OCI-LY1 (cell line): ENCODE measurements around the gene TRAPPC12.
A peak's percentile ranks its signal among the peaks of the same experiment; 100 is the strongest.

ENCODE experiments used
- H2AFZ ChIP-seq: fragments of 200-600 bp; sonication (generic), shearing (Covaris generic); 2 replicates; pipeline ENCODE4 v1.6.0; 2014; ENCODE audit warnings: antibody characterized with exemption, mild to moderate bottlenecking, low read length
- H3F3A ChIP-seq: fragments of 200-600 bp; sonication (generic), shearing (Covaris generic); 2 replicates; pipeline ENCODE4 v1.6.0; 2014; ENCODE audit warnings: mild to moderate bottlenecking, antibody characterized with exemption, low read length, moderate library complexity; ENCODE audit not compliant: insufficient read depth
- H3K27ac ChIP-seq: fragments of 200-600 bp; sonication (generic); 2 replicates; pipeline ENCODE4 v1.5.1; 2014; ENCODE audit warnings: low read length, mixed run types, mild to moderate bottlenecking, low read depth; ENCODE audit not compliant: poor library complexity, severe bottlenecking
- H3K27me3 ChIP-seq: fragments of 200-600 bp; sonication (generic); 2 replicates; pipeline ENCODE4 v1.6.0; 2014; ENCODE audit warnings: antibody characterized with exemption, mild to moderate bottlenecking, low read length, moderate library complexity; ENCODE audit not compliant: insufficient read depth
- H3K36me3 ChIP-seq: fragments of 200-600 bp; sonication (generic); 2 replicates; pipeline ENCODE4 v1.6.1; 2014; ENCODE audit warnings: mild to moderate bottlenecking, antibody characterized with exemption, low read length, moderate library complexity, mixed read lengths; ENCODE audit not compliant: insufficient read depth
- H3K4me1 ChIP-seq: fragments of 200-600 bp; sonication (generic); 2 replicates; pipeline ENCODE4 v1.5.1; 2014; ENCODE audit warnings: mild to moderate bottlenecking, low read length, moderate library complexity; ENCODE audit not compliant: insufficient read depth, severe bottlenecking
- H3K4me2 ChIP-seq: fragments of 200-600 bp; sonication (generic), shearing (Covaris generic); 2 replicates; pipeline ENCODE4 v1.6.1; 2014; ENCODE audit warnings: low read length
- H3K4me3 ChIP-seq: fragments of 200-600 bp; sonication (generic); 2 replicates; pipeline ENCODE4 v1.5.1; 2014; ENCODE audit warnings: low read length, low read depth, mild to moderate bottlenecking, mixed read lengths; ENCODE audit not compliant: poor library complexity, severe bottlenecking
- H3K79me2 ChIP-seq: fragments of 200-600 bp; shearing (Covaris generic); 2 replicates; pipeline ENCODE4 v1.6.1; 2016; ENCODE audit warnings: mixed run types, low read length, mixed read lengths; ENCODE audit not compliant: insufficient read depth
- H3K9ac ChIP-seq: fragments of 200-600 bp; sonication (generic), shearing (Covaris generic); 2 replicates; pipeline ENCODE4 v1.6.1; 2014; ENCODE audit warnings: mild to moderate bottlenecking, low read length, mixed read lengths
- H3K9me2 ChIP-seq: fragments of 200-600 bp; sonication (generic), shearing (Covaris generic); 2 replicates; pipeline ENCODE4 v1.6.1; 2014; ENCODE audit warnings: low read depth, mild to moderate bottlenecking, low read length, mixed read lengths
- H3K9me3 ChIP-seq: fragments of 200-600 bp; shearing (Covaris generic); 2 replicates; pipeline ENCODE4 v1.6.1; 2014; ENCODE audit warnings: low read length, mixed read lengths
- H4K20me1 ChIP-seq: fragments of 200-600 bp; sonication (generic), shearing (Covaris generic); 2 replicates; pipeline ENCODE4 v1.6.0; 2016; ENCODE audit warnings: mild to moderate bottlenecking, low read length; ENCODE audit not compliant: insufficient read depth
- EZH2 ChIP-seq: fragments of 200-600 bp; sonication (generic), shearing (Covaris generic); IDR thresholded peaks from 2 replicates; pipeline ENCODE4 v1.8.0; 2017; ENCODE audit warnings: borderline replicate concordance, mixed run types, mild to moderate bottlenecking, antibody characterized with exemption, low read length, moderate library complexity, mixed read lengths
- TF ChIP-seq, protein P1 (sequence below): fragments of 200-600 bp; sonication (generic), shearing (Covaris generic); IDR thresholded peaks from 2 replicates; pipeline ENCODE4 v1.5.1; 2017; ENCODE audit warnings: mild to moderate bottlenecking, antibody characterized with exemption, low read length, moderate library complexity, mixed read lengths

TRAPPC12 gene

DNA sequence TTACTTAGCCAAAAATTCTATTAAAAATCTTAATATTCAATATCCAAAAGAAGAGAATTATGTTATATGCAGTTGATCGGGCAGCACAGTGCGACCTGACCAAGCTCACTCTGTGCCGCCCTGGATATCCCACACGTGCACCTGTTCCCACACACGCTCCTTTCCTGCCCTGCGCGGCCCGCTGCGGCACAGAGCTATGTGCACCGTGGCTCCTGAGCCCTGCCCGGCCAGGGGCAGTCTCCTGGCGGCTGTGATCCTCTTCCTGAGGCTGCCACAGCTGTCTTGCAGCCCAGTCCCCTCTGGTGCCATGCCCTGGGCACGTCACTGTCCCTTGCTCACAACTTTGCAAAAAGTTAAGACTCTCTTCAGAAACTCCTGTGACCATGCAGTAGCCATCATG, 29.3 kb downstream of the TRAPPC12 start:
- H3K79me2 ChIP-seq, result peaks cover 3% of the 10 kb centered on the region; the same call in 1 of the 2 replicates
- no peaks in the 10 kb centered on the region for H3F3A ChIP-seq
- no peak overlapping the region for H3K27ac ChIP-seq
- H3K27me3 ChIP-seq, result no peaks in the 10 kb centered on the region
- no peaks in the 10 kb centered on the region for H3K9me2 ChIP-seq
- peaks cover 6% of the 10 kb centered on the region for H3K4me1 ChIP-seq
- no peak overlapping the region for H2AFZ ChIP-seq
- TF ChIP-seq, protein P1, sequence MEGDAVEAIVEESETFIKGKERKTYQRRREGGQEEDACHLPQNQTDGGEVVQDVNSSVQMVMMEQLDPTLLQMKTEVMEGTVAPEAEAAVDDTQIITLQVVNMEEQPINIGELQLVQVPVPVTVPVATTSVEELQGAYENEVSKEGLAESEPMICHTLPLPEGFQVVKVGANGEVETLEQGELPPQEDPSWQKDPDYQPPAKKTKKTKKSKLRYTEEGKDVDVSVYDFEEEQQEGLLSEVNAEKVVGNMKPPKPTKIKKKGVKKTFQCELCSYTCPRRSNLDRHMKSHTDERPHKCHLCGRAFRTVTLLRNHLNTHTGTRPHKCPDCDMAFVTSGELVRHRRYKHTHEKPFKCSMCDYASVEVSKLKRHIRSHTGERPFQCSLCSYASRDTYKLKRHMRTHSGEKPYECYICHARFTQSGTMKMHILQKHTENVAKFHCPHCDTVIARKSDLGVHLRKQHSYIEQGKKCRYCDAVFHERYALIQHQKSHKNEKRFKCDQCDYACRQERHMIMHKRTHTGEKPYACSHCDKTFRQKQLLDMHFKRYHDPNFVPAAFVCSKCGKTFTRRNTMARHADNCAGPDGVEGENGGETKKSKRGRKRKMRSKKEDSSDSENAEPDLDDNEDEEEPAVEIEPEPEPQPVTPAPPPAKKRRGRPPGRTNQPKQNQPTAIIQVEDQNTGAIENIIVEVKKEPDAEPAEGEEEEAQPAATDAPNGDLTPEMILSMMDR, result no peak
- no peak for TF ChIP-seq EZH2
- H3K4me2 ChIP-seq, result no peak overlapping the region
- H3K9me3 ChIP-seq, result no peaks in the 10 kb centered on the region
- no peaks in the 10 kb centered on the region for H4K20me1 ChIP-seq
- H3K4me3 ChIP-seq, result no peak overlapping the region
- H3K9ac ChIP-seq, result no peak overlapping the region
- H3K36me3 ChIP-seq, result peaks cover 54% of the 10 kb centered on the region

DNA sequence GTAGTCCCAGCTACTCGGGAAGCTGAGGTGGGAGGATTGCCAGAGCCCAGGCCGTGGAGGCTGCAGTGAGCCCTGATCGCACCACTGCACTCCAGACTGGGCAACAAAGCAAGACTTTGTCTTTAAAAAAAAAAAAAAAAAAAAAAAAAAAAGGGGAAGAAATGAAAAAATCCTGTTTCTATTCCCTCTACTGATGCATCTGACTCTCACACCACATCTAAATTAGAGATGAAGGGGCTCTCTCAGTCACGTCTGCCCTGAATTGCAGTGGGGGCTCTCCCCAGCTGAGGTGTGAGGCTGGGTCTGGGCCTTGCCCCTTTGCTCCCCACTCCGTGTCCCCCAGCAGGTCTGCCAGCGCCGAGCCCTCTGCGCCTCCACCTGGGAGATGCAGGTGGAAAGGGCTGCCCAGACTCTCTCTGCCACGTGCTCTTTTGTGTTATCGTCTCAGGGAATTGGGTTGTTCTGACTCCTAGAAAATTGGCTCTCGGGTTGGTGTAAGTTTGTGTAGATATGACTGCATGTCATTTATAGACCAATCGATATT, 30.2 kb downstream of the TRAPPC12 start:
- no peaks in the 10 kb centered on the region for H3K9me3 ChIP-seq
- peaks cover 3% of the 10 kb centered on the region; the same call in 1 of the 2 replicates for H3K79me2 ChIP-seq
- no peak for TF ChIP-seq EZH2
- TF ChIP-seq, protein P1, result no peak
- no peak overlapping the region for H3K4me3 ChIP-seq
- H3K27me3 ChIP-seq, result no peaks in the 10 kb centered on the region
- peaks cover 51% of the 10 kb centered on the region for H3K36me3 ChIP-seq
- H3K9me2 ChIP-seq, result no peaks in the 10 kb centered on the region
- no peaks in the 10 kb centered on the region for H3K4me1 ChIP-seq
- no peak overlapping the region for H3K27ac ChIP-seq
- no peak overlapping the region for H2AFZ ChIP-seq
- no peak overlapping the region for H3K9ac ChIP-seq
- no peaks in the 10 kb centered on the region for H3F3A ChIP-seq
- no peak overlapping the region for H3K4me2 ChIP-seq
- H4K20me1 ChIP-seq, result no peaks in the 10 kb centered on the region

DNA sequence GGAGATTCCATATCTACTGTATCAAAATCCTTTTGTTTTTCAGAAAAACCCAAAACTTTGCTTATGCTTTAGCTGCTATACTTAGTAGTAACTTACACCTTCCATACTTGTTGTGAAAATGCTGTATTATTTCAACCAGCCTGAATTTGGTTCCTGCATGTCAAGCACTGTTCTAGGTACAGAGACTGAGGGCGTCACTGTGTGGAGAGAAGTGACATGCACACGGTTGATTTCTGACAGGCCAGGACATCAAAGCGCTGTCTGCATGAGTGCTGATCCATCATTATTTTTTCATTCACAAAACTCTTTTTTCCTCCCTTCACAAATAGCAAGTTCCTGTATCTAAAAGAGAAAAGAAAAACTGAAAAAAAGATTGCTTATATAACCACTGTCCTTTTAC, 31.6 kb downstream of the TRAPPC12 start:
- TF ChIP-seq, protein P1, result peak; percentile 21; the same call in 1 of the 2 replicates
- TF ChIP-seq EZH2, result no peak
- Histone ChIP-seq H3K4me1 (no peaks in the 10 kb centered on the region), H3K9me2 (no peaks in the 10 kb centered on the region), H3K36me3 (peaks cover 47% of the 10 kb centered on the region), H3K27ac (no peak overlapping the region), H3K9me3 (no peaks in the 10 kb centered on the region), H3F3A (no peaks in the 10 kb centered on the region), H3K79me2 (peaks cover 3% of the 10 kb centered on the region; the same call in 1 of the 2 replicates), H4K20me1 (no peaks in the 10 kb centered on the region), H2AFZ (no peak overlapping the region), H3K4me2 (no peak overlapping the region), H3K4me3 (no peak overlapping the region), H3K27me3 (no peaks in the 10 kb centered on the region), H3K9ac (no peak overlapping the region)
